GM23338 (cell line): ENCODE measurements around the gene RAB22A. TPM values are rescaled to one million over a fixed set of nuclear protein-coding genes. Genes with fewer than 3 reads are reported as not detected.

Source experiments
- ATAC-seq: fragments of 200-7000 bp; cut with Tn5 transposase; 3 replicates; pipeline ENCODE4 v1.9.1; 2020
- DNase-seq: peaks from one replicate; pipeline ENCODE4 v3.0.0-alpha.2; 2015; ENCODE audit warnings: low spot score
- H2AFZ ChIP-seq: fragments of 200-600 bp; sonication (generic); 2 replicates; pipeline ENCODE4 v1.8.0; 2016; ENCODE audit warnings: antibody characterized with exemption, mild to moderate bottlenecking, moderate library complexity
- H3F3A ChIP-seq: fragments of 200-600 bp; sonication (generic); replicated peaks from 2 replicates; pipeline ENCODE4 v1.8.0; 2017; ENCODE audit warnings: antibody characterized with exemption, mixed run types, low read depth
- H3K27ac ChIP-seq: fragments of 200-600 bp; sonication (generic); 2 replicates; pipeline ENCODE4 v1.6.1; 2016; ENCODE audit warnings: low read depth
- H3K27me3 ChIP-seq: fragments of 200-600 bp; sonication (generic); 2 replicates; pipeline ENCODE4 v1.8.0; 2016; ENCODE audit warnings: mild to moderate bottlenecking, mixed run types, moderate library complexity; ENCODE audit not compliant: insufficient read depth
- H3K36me3 ChIP-seq: fragments of 200-600 bp; sonication (generic); 2 replicates; pipeline ENCODE4 v1.8.0; 2016; ENCODE audit warnings: mild to moderate bottlenecking; ENCODE audit not compliant: insufficient read depth
- H3K4me1 ChIP-seq: fragments of 200-600 bp; sonication (generic); 2 replicates; pipeline ENCODE4 v1.8.0; 2016; ENCODE audit warnings: mild to moderate bottlenecking, moderate library complexity; ENCODE audit not compliant: insufficient read depth
- H3K4me2 ChIP-seq: fragments of 200-600 bp; sonication (generic); 2 replicates; pipeline ENCODE4 v1.7.1; 2017; ENCODE audit warnings: mixed run types
- H3K4me3 ChIP-seq: fragments of 200-600 bp; sonication (generic); 2 replicates; pipeline ENCODE4 v1.6.1; 2016; ENCODE audit warnings: mixed run types
- H3K79me2 ChIP-seq: fragments of 200-600 bp; sonication (generic); replicated peaks from 2 replicates; pipeline ENCODE4 v1.8.0; 2017; ENCODE audit warnings: mild to moderate bottlenecking; ENCODE audit not compliant: insufficient read depth
- H3K9me2 ChIP-seq: fragments of 200-600 bp; sonication (generic); 2 replicates; pipeline ENCODE4 v1.8.0; 2017; ENCODE audit not compliant: insufficient read depth
- H4K20me1 ChIP-seq: fragments of 200-600 bp; sonication (generic); replicated peaks from 2 replicates; pipeline ENCODE4 v1.8.0; 2017; ENCODE audit warnings: mild to moderate bottlenecking; ENCODE audit not compliant: insufficient read depth
- H3K27ac Mint-ChIP-seq: 2 replicates; pipeline ENCODE4 v1.8.0; 2020; ENCODE audit warnings: inconsistent platforms, mild to moderate bottlenecking, moderate library complexity, mixed read lengths
- H3K27me3 Mint-ChIP-seq: 3 replicates; pipeline ENCODE4 v1.8.0; 2022; ENCODE audit warnings: low read depth, mild to moderate bottlenecking, moderate library complexity, mixed read lengths, inconsistent platforms; ENCODE audit not compliant: insufficient read depth, poor library complexity
- H3K36me3 Mint-ChIP-seq: 3 replicates; pipeline ENCODE4 v1.8.0; 2021; ENCODE audit warnings: low read depth, mild to moderate bottlenecking, inconsistent platforms, moderate library complexity, mixed read lengths
- H3K4me1 Mint-ChIP-seq: 3 replicates; pipeline ENCODE4 v1.8.0; 2020; ENCODE audit warnings: mild to moderate bottlenecking, inconsistent platforms, mixed read lengths
- H3K4me3 Mint-ChIP-seq: 3 replicates; pipeline ENCODE4 v1.8.0; 2021; ENCODE audit warnings: moderate library complexity, mild to moderate bottlenecking, inconsistent platforms, mixed read lengths
- H3K9me3 Mint-ChIP-seq: 3 replicates; pipeline ENCODE4 v1.8.0; 2020; ENCODE audit warnings: moderate library complexity, mild to moderate bottlenecking, inconsistent platforms, mixed read lengths
- CREB1 ChIP-seq: fragments of 250-450 bp; sonication (Bioruptor Pico); IDR thresholded peaks from 2 replicates; pipeline ENCODE4 v1.5.0; 2020; ENCODE audit warnings: low read depth, mild to moderate bottlenecking, moderate library complexity
- EZH2phosphoT487 ChIP-seq: fragments of 200-600 bp; sonication (generic); IDR thresholded peaks from one replicate; pipeline ENCODE4 v1.8.1; 2018; ENCODE audit warnings: antibody characterized with exemption; ENCODE audit not compliant: unreplicated experiment
- NANOG ChIP-seq: IDR thresholded peaks from 2 replicates; pipeline ENCODE4 v1.6.1; 2016; ENCODE audit warnings: antibody characterized with exemption, borderline replicate concordance
- POLR2AphosphoS5 ChIP-seq: IDR thresholded peaks from 2 replicates; pipeline ENCODE4 v1.6.1; 2016; ENCODE audit warnings: antibody characterized with exemption, low read depth
- ZNF114 ChIP-seq: fragments of 250-450 bp; sonication (Bioruptor Pico); IDR thresholded peaks from 2 replicates; pipeline ENCODE4 v1.5.0; 2020; ENCODE audit warnings: mild to moderate bottlenecking, moderate library complexity
- ZNF331 ChIP-seq: fragments of 250-450 bp; sonication (Bioruptor Pico); IDR thresholded peaks from 2 replicates; pipeline ENCODE4 v1.5.0; 2020; ENCODE audit warnings: low read depth, mild to moderate bottlenecking, moderate library complexity
- long read RNA-seq: library from polyadenylated mRNA; unstranded; transcript quantifications from one replicate; pipeline ENCODE4 v2.0.0, GENCODE V29; 2020; ENCODE audit not compliant: unreplicated experiment
- polyA plus RNA-seq: library from polyadenylated mRNA; unstranded; fragments of >200 nt; fragmentation: Nextera tagmentation; extraction: Ambion mirVana; gene quantifications from 2 replicates; pipeline ENCODE4 v1.2.1, GENCODE V29; 2016
- total RNA-seq: library from RNA; depleted of rRNA; stranded (reverse); fragments of >200 nt; shearing (Covaris generic); gene quantifications from 2 replicates; pipeline ENCODE4 v1.2.3, GENCODE V29; 2014; rRNA removed
- TF ChIP-seq, protein P1 (sequence below): IDR thresholded peaks from 2 replicates; pipeline ENCODE4 v1.6.1; 2016; ENCODE audit warnings: antibody characterized with exemption
- TF ChIP-seq, protein P2 (sequence below): fragments of 250-450 bp; sonication (Bioruptor Pico); IDR thresholded peaks from 2 replicates; pipeline ENCODE4 v1.5.0; 2020; ENCODE audit warnings: mild to moderate bottlenecking, moderate library complexity
- TF ChIP-seq, protein P3 (sequence below), 2 experiments: fragments of 200-600 bp in 1 of 2; sonication (generic) in 1 of 2; conservative IDR thresholded peaks; 2 replicates each; pipeline versions ENCODE4 v1.5.1 to v1.6.1; 2016 to 2017; ENCODE audit warnings: antibody characterized with exemption in 2 of 2, low read depth in 2 of 2, mild to moderate bottlenecking in 2 of 2, moderate library complexity in 1 of 2

Gene RAB22A
- 6.0 and 6.8 TPM in 2 replicates for total RNA-seq
- polyA plus RNA-seq: 3.1 and 3.3 TPM in 2 replicates
- long read RNA-seq, full-length matches to known transcripts: 4 of 4 reads
- long read RNA-seq, partial matches to known transcripts: 0 of 4 reads
- long read RNA-seq, other reads (novel, unspliced or antisense): 0 of 4 reads

DNA sequence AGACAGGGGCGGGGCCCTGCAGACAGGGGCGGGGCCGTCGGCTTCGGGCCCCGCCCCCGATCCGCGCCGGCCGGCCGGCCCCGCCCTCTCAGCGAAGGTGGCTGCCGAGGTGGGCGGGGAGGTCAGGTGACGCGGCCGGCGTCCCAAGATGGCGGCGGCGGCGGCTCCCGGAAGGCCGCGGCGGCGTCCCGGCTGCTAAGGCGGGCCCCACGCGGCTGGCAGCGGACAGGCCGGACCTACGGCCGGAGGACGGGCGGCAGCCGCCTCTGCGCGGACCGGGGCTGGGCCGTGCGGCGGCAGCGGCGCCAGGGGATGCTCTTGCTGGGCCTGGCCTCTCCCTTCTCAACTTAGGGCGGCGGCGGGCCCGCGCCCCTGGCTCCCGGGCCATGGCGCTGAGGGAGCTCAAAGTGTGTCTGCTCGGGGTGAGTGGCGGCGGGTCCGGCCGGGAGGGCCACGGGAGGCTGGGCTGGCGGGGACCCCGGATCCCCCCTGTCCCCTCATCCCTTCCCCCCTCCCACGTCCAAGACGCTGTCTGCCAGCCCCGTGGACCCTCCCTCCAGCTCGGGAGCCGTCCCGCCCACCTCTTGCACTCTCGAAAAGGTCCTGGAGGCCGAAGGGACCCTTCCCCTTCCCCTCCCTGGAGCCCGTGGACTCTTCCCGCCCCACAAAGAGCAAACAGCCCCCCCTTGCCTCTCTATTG, at the start of gene RAB22A:
Gene RAB22A, plus strand, starts transcription at position 125 of the 700 bp plus-strand sequence. Its CDS starts 262 bp downstream, at position 387.
- Histone ChIP-seq H3K9me2 (no peaks in the 10 kb centered on the region), H3F3A (0 out of 2 replicates have a peak, but pooled peaks cover 2% of the 10 kb centered on the region), H3K79me2 (peaks cover 28% of the 10 kb centered on the region), H2AFZ (peak within 1 kb of the TSS; percentile 90), H4K20me1 (no peaks in the 10 kb centered on the region; the same call in 1 of the 2 replicates), H3K4me3 (peak within 1 kb of the TSS; percentile 98), H3K27ac (peak within 1 kb of the TSS; percentile 69; the same call in 1 of the 2 replicates), H3K4me2 (peak within 1 kb of the TSS; percentile 99), H3K4me1 (peaks cover 10% of the 10 kb centered on the region), H3K27me3 (no peaks in the 10 kb centered on the region), H3K36me3 (no peaks in the 10 kb centered on the region)
- peak within 1 kb of the TSS; percentile 78; the same call in 1 of the 2 replicates for H3K27ac Mint-ChIP-seq
- peaks cover 5% of the 10 kb centered on the region for H3K4me1 Mint-ChIP-seq
- TF ChIP-seq POLR2AphosphoS5: peak; percentile 63; the same call in 1 of the 2 replicates
- TF ChIP-seq EZH2phosphoT487: no peak
- no peak for TF ChIP-seq ZNF114 (CRISPR knock-in tag)
- TF ChIP-seq CREB1 (CRISPR knock-in tag): peak; percentile 45; the same call in 1 of the 2 replicates
- DNase-seq (peak; percentile 88), ATAC-seq (peak; percentile 75)
- H3K9me3 Mint-ChIP-seq: no peaks in the 10 kb centered on the region
- H3K27me3 Mint-ChIP-seq: no peaks in the 10 kb centered on the region
- peak within 1 kb of the TSS; percentile 89 for H3K4me3 Mint-ChIP-seq
- peaks cover 21% of the 10 kb centered on the region for H3K36me3 Mint-ChIP-seq

- no peak overlapping the region for H3K4me2 ChIP-seq
- DNase-seq: no peak
- TF ChIP-seq ZNF331 (CRISPR knock-in tag) (no peak), EZH2phosphoT487 (no peak), CREB1 (CRISPR knock-in tag) (no peak), NANOG (no peak), POLR2AphosphoS5 (no peak)
- TF ChIP-seq, protein P1, sequence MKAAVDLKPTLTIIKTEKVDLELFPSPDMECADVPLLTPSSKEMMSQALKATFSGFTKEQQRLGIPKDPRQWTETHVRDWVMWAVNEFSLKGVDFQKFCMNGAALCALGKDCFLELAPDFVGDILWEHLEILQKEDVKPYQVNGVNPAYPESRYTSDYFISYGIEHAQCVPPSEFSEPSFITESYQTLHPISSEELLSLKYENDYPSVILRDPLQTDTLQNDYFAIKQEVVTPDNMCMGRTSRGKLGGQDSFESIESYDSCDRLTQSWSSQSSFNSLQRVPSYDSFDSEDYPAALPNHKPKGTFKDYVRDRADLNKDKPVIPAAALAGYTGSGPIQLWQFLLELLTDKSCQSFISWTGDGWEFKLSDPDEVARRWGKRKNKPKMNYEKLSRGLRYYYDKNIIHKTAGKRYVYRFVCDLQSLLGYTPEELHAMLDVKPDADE: no peak
- TF ChIP-seq, protein P2, sequence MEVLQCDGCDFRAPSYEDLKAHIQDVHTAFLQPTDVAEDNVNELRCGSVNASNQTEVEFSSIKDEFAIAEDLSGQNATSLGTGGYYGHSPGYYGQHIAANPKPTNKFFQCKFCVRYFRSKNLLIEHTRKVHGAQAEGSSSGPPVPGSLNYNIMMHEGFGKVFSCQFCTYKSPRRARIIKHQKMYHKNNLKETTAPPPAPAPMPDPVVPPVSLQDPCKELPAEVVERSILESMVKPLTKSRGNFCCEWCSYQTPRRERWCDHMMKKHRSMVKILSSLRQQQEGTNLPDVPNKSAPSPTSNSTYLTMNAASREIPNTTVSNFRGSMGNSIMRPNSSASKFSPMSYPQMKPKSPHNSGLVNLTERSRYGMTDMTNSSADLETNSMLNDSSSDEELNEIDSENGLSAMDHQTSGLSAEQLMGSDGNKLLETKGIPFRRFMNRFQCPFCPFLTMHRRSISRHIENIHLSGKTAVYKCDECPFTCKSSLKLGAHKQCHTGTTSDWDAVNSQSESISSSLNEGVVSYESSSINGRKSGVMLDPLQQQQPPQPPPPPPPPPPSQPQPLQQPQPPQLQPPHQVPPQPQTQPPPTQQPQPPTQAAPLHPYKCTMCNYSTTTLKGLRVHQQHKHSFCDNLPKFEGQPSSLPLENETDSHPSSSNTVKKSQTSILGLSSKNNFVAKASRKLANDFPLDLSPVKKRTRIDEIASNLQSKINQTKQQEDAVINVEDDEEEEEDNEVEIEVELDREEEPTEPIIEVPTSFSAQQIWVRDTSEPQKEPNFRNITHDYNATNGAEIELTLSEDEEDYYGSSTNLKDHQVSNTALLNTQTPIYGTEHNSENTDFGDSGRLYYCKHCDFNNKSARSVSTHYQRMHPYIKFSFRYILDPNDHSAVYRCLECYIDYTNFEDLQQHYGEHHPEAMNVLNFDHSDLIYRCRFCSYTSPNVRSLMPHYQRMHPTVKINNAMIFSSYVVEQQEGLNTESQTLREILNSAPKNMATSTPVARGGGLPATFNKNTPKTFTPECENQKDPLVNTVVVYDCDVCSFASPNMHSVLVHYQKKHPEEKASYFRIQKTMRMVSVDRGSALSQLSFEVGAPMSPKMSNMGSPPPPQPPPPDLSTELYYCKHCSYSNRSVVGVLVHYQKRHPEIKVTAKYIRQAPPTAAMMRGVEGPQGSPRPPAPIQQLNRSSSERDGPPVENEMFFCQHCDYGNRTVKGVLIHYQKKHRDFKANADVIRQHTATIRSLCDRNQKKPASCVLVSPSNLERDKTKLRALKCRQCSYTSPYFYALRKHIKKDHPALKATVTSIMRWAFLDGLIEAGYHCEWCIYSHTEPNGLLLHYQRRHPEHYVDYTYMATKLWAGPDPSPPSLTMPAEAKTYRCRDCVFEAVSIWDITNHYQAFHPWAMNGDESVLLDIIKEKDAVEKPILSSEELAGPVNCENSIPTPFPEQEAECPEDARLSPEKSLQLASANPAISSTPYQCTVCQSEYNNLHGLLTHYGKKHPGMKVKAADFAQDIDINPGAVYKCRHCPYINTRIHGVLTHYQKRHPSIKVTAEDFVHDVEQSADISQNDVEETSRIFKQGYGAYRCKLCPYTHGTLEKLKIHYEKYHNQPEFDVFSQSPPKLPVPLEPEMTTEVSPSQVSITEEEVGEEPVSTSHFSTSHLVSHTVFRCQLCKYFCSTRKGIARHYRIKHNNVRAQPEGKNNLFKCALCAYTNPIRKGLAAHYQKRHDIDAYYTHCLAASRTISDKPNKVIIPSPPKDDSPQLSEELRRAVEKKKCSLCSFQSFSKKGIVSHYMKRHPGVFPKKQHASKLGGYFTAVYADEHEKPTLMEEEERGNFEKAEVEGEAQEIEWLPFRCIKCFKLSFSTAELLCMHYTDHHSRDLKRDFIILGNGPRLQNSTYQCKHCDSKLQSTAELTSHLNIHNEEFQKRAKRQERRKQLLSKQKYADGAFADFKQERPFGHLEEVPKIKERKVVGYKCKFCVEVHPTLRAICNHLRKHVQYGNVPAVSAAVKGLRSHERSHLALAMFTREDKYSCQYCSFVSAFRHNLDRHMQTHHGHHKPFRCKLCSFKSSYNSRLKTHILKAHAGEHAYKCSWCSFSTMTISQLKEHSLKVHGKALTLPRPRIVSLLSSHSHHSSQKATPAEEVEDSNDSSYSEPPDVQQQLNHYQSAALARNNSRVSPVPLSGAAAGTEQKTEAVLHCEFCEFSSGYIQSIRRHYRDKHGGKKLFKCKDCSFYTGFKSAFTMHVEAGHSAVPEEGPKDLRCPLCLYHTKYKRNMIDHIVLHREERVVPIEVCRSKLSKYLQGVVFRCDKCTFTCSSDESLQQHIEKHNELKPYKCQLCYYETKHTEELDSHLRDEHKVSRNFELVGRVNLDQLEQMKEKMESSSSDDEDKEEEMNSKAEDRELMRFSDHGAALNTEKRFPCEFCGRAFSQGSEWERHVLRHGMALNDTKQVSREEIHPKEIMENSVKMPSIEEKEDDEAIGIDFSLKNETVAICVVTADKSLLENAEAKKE (CRISPR knock-in tag): no peak
- TF ChIP-seq, protein P3, sequence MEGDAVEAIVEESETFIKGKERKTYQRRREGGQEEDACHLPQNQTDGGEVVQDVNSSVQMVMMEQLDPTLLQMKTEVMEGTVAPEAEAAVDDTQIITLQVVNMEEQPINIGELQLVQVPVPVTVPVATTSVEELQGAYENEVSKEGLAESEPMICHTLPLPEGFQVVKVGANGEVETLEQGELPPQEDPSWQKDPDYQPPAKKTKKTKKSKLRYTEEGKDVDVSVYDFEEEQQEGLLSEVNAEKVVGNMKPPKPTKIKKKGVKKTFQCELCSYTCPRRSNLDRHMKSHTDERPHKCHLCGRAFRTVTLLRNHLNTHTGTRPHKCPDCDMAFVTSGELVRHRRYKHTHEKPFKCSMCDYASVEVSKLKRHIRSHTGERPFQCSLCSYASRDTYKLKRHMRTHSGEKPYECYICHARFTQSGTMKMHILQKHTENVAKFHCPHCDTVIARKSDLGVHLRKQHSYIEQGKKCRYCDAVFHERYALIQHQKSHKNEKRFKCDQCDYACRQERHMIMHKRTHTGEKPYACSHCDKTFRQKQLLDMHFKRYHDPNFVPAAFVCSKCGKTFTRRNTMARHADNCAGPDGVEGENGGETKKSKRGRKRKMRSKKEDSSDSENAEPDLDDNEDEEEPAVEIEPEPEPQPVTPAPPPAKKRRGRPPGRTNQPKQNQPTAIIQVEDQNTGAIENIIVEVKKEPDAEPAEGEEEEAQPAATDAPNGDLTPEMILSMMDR (conservative IDR thresholded peaks at IDR 0.05; ENCODE audit: low read depth in 2 of 2): no peak
- no peaks in the 10 kb centered on the region for H3K9me2 ChIP-seq
- no peak for ATAC-seq
- H3K27ac ChIP-seq: no peak overlapping the region
- H2AFZ ChIP-seq: no peak overlapping the region
- Mint-ChIP-seq H3K27me3 (no peaks in the 10 kb centered on the region), H3K36me3 (no peaks in the 10 kb centered on the region), H3K4me3 (no peak overlapping the region), H3K9me3 (no peaks in the 10 kb centered on the region), H3K4me1 (peaks cover 19% of the 10 kb centered on the region), H3K27ac (no peak overlapping the region)
- no peaks in the 10 kb centered on the region for H3K27me3 ChIP-seq
- no peaks in the 10 kb centered on the region for H4K20me1 ChIP-seq
- H3K4me3 ChIP-seq: no peak overlapping the region
- H3K4me1 ChIP-seq: peaks cover 27% of the 10 kb centered on the region; the same call in 1 of the 2 replicates
- H3F3A ChIP-seq: no peaks in the 10 kb centered on the region
- H3K36me3 ChIP-seq: peaks cover 8% of the 10 kb centered on the region; the same call in 1 of the 2 replicates
- H3K79me2 ChIP-seq: 0 out of 2 replicates have a peak, but pooled peaks cover 5% of the 10 kb centered on the region
These were observed 49.5 kb upstream of the RAB22A start for GRCh38 chr20:58260006-58260405.
